CD4-positive, alpha-beta T cell (primary cell): Measurements from ENCODE around the gene MSI1. TPM values are rescaled to one million over a fixed set of nuclear protein-coding genes. Genes with fewer than 3 reads are reported as not detected.
A peak's percentile ranks its signal among the peaks of the same experiment; 100 is the strongest.

Experiments used
- ATAC-seq: fragments of 200-7000 bp; cut with Tn5 transposase; one replicate; pipeline ENCODE4 v1.10.0; 2022; ENCODE audit warnings: mild to moderate bottlenecking; ENCODE audit not compliant: poor library complexity
- CTCF ChIA-PET: fragments of 350-600 bp; sonication (Branson Sonifier 250); formaldehyde crosslinking; loops from one replicate; lab custom pipeline; 2021; ENCODE audit warnings: antibody characterized with exemption, inconsistent platforms; lab: Charles Lee
- POLR2A ChIA-PET: fragments of 350-600 bp; sonication (Branson Sonifier 250); formaldehyde crosslinking; loops from one replicate; lab custom pipeline; 2021; ENCODE audit warnings: antibody characterized with exemption, inconsistent platforms; lab: Charles Lee
- DNase-seq, 14 experiments: peaks; one replicate each; pipeline ENCODE4 v3.0.0-alpha.2; 2013 to 2020; ENCODE audit warnings: mixed read lengths in 2 of 14
- H3K27ac ChIP-seq, 2 donors: one replicate each; pipeline versions ENCODE4 v1.5.1 to v1.7.0; 2013; ENCODE audit warnings: low read length in 2 of 2, low read depth in 1 of 2, mild to moderate bottlenecking in 1 of 2
- H3K27me3 ChIP-seq, 2 experiments: 1 replicate in 1 of 2; 2 replicates in 1 of 2; pipeline versions ENCODE4 v1.6.1 to v1.7.0; 2013; ENCODE audit warnings: low read length in 2 of 2, control low read depth in 1 of 2, mild to moderate bottlenecking in 1 of 2, moderate library complexity in 1 of 2; ENCODE audit not compliant: insufficient read depth in 2 of 2, control insufficient read depth in 1 of 2
- H3K36me3 ChIP-seq: one replicate; pipeline ENCODE4 v1.6.1; 2013; ENCODE audit warnings: low read length, control low read depth; ENCODE audit not compliant: insufficient read depth
- H3K4me1 ChIP-seq: one replicate; pipeline ENCODE4 v1.6.1; 2013; ENCODE audit warnings: low read length, control low read depth; ENCODE audit not compliant: insufficient read depth
- H3K4me3 ChIP-seq: one replicate; pipeline ENCODE4 v1.5.1; 2013; ENCODE audit warnings: mild to moderate bottlenecking, low read length, moderate library complexity
- H3K9me3 ChIP-seq, 2 experiments: 1 replicate in 1 of 2; 2 replicates in 1 of 2; pipeline versions ENCODE4 v1.6.1 to v1.7.0; 2013; ENCODE audit warnings: low read length in 2 of 2, mild to moderate bottlenecking in 2 of 2, control low read depth in 1 of 2, moderate library complexity in 1 of 2; ENCODE audit not compliant: control insufficient read depth in 1 of 2, insufficient read depth in 1 of 2
- H3K27ac Mint-ChIP-seq: one replicate; pipeline ENCODE4 v1.8.0; 2020; ENCODE audit warnings: mixed read lengths
- H3K27me3 Mint-ChIP-seq: one replicate; pipeline ENCODE4 v1.8.0; 2021; ENCODE audit warnings: mixed read lengths
- H3K36me3 Mint-ChIP-seq: one replicate; pipeline ENCODE4 v1.8.0; 2021; ENCODE audit warnings: low read depth, mixed read lengths
- H3K4me1 Mint-ChIP-seq: one replicate; pipeline ENCODE4 v1.8.0; 2021; ENCODE audit warnings: low read depth, mixed read lengths
- H3K4me3 Mint-ChIP-seq: one replicate; pipeline ENCODE4 v1.8.0; 2020; ENCODE audit warnings: mild to moderate bottlenecking, mixed read lengths
- H3K9me3 Mint-ChIP-seq: one replicate; pipeline ENCODE4 v1.8.0; 2020; ENCODE audit warnings: mixed read lengths
- intact Hi-C, 2 experiments: fragments of 100-400 bp; cut with DNase I in 1 of 2; cut with micrococcal nuclease in 1 of 2; formaldehyde crosslinking; loops; one replicate each; pipeline versions ENCODE4 v1.15.1 to v1.9.0; 2023 to 2025; cut with DNase I, micrococcal nuclease
- total RNA-seq, 174 experiments: library from RNA in 2 of 174; stranded (reverse) in 2 of 174; gene quantifications; one replicate each; pipeline ENCODE4 v1.2.3 and lab custom pipeline; 2021 to 2026
- TF ChIP-seq, protein P1 (sequence below): fragments of 200-600 bp; IDR thresholded peaks from one replicate; pipeline ENCODE4 v1.8.0; 2022; ENCODE audit warnings: antibody characterized with exemption, mild to moderate bottlenecking

MSI1 gene
- total RNA-seq, 2 experiments from 2014 or later, result not detected

DNA sequence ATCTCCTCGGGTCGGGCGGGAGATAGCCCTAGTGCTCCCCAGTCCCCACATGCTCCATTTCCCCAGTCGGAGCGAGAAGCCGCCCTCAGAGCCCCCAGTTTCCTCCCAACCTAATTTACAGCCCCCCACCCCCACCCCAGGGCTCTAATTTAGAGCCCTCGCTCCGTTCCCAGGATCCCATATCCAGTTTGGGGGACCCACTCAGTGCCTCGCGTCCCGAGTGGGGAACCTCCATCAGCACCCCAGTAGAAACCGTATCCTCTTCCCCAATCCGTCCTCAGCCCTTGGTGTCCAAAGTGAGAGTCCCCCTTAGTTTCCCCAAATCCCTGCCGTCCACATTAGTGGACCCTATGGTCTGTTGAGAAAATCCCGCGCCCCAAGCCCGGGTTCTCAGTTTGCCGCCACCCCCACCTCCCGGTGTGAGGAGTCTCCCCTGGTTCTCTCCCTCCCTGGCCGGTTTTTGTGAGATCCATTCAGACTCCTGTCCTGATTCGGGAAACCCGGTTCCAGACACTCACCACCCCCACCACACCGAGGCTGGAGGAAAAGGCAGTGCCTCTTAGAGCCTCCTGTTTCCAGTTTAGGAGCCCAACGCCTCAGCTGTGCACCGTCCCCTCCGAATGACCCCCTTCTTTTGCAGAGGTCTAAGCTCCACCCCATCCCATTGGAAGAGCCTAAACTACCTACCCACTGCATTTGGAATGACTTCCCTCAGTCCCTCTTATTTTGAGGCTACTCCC lies 809 bp upstream of the MSI1 start:
- Histone ChIP-seq H3K27ac (no peak overlapping the region), H3K27me3 (peaks cover 51 to 81% of the 10 kb centered on the region in 2 experiments), H3K4me3 (no peak overlapping the region), H3K9me3 (peaks cover 0 to 4% of the 10 kb centered on the region in 2 experiments), H3K36me3 (no peaks in the 10 kb centered on the region), H3K4me1 (peaks cover 18% of the 10 kb centered on the region)
- H3K27ac Mint-ChIP-seq, result no peak overlapping the region
- peak overlapping the region; percentile 71 for H3K4me3 Mint-ChIP-seq
- TF ChIP-seq, protein P1, sequence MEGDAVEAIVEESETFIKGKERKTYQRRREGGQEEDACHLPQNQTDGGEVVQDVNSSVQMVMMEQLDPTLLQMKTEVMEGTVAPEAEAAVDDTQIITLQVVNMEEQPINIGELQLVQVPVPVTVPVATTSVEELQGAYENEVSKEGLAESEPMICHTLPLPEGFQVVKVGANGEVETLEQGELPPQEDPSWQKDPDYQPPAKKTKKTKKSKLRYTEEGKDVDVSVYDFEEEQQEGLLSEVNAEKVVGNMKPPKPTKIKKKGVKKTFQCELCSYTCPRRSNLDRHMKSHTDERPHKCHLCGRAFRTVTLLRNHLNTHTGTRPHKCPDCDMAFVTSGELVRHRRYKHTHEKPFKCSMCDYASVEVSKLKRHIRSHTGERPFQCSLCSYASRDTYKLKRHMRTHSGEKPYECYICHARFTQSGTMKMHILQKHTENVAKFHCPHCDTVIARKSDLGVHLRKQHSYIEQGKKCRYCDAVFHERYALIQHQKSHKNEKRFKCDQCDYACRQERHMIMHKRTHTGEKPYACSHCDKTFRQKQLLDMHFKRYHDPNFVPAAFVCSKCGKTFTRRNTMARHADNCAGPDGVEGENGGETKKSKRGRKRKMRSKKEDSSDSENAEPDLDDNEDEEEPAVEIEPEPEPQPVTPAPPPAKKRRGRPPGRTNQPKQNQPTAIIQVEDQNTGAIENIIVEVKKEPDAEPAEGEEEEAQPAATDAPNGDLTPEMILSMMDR, result no peak
- H3K4me1 Mint-ChIP-seq, result peaks cover 16% of the 10 kb centered on the region
- peaks cover 77% of the 10 kb centered on the region for H3K27me3 Mint-ChIP-seq
- POLR2A ChIA-PET, result no interaction called here
- no peaks in the 10 kb centered on the region for H3K36me3 Mint-ChIP-seq
- CTCF ChIA-PET, result interaction anchor here (0.6 kb wide), 1 partner anchor 233 kb away, joined by 3 read pairs; no protein-coding TSS in a partner anchor
- DNase-seq (no peak), ATAC-seq (no peak)
- intact Hi-C loops, result no loop called here
- no peaks in the 10 kb centered on the region for H3K9me3 Mint-ChIP-seq

DNA sequence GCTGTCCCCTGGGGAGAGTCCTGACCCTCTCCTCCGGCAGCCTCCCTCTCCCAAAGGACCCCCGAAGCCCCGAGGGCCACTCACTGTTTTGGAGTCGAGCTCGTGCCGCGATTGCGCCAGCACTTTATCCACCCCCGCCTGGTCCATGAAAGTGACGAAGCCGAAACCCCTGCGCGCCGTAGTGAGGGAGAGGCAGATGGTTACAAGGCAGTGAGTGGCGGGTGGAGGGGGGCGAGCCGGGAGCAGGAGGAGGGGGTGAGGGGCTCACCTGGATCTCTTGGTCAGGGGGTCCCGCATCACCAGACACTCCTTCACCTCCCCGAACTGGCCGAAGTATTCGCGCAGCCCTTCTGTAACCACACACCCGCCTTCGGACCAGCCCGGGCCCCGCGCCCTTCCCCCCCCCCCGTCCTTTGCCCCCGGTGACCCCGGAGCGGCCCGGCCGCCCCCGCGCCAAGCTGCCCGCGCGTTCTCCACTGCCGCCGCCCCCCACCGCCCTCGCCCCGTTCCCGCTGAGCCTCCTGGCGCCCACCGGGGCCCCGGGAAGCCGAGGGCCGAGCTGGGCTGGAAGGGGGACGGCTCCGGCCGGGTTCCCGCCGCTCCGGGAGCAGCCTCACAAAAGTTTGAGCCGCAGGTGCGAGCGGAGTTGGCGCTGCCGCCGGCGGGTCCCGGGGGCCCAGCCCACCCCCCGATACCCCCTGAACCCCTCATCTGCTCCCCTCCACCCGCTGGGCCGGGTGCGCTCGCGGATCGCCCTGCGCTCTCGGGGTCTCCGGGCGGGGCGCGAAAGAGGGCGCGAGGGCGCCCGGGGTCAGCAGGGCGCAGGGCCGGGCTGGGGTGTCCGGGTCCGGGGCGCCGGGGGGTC lies 808 bp downstream of the MSI1 start:
- H3K27ac Mint-ChIP-seq, result no peak overlapping the region
- Histone ChIP-seq H3K36me3 (no peaks in the 10 kb centered on the region), H3K27ac (no peak overlapping the region), H3K27me3 (peaks cover 44 to 79% of the 10 kb centered on the region in 2 experiments), H3K4me3 (no peak overlapping the region), H3K9me3 (peaks cover 0 to 4% of the 10 kb centered on the region in 2 experiments), H3K4me1 (peaks cover 18% of the 10 kb centered on the region)
- no peaks in the 10 kb centered on the region for H3K9me3 Mint-ChIP-seq
- H3K4me3 Mint-ChIP-seq, result peak overlapping the region; percentile 77
- peaks cover 16% of the 10 kb centered on the region for H3K4me1 Mint-ChIP-seq
- DNase-seq (no peak), ATAC-seq (peak; percentile 33)
- intact Hi-C loops, result no loop called here
- ChIA-PET CTCF (interaction anchor here (1.1 kb wide), 1 partner anchor 10 kb away, joined by 8 read pairs; no protein-coding TSS in a partner anchor), POLR2A (no interaction called here)
- H3K36me3 Mint-ChIP-seq, result no peaks in the 10 kb centered on the region
- TF ChIP-seq, protein P1, result no peak
- peaks cover 82% of the 10 kb centered on the region for H3K27me3 Mint-ChIP-seq

DNA sequence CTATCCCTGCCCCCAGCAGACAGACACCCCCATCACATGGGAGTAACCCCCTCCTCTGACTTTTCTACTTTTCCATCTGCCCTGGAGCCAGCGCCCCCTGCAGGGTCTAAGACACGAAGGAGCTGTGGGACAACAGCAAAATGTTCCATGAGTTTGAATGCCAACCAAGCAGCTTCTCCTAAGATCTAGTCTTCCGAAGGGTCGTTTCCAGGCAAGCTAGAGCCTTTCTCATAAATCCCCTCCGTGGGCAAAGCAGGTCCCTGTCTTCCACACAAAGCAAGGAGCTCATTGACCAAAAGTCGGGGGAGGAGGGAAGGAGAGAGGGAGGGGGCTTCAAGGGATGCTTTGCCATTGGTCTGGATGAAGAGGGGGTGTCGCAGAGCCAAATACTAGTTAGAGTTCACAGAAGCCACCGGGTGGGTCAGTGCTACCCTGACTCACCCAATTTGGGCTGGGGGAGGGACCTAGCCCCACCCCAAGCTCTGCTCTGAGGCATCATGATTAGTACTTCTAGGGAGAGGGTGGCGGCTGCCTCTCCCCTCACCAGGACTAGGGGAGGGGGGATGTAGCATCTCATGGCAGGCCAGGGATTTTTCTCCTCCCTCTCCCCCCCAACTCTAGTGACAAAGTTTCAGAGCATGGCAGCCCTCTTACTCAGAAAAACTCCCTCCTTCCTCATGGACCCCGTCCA lies 1.6 kb downstream of the MSI1 start:
- H3K4me1 ChIP-seq, result peaks cover 18% of the 10 kb centered on the region
- ChIA-PET POLR2A (no interaction called here), CTCF (interaction anchor here (0.7 to 1.1 kb wide), 3 partner anchors 8 to 133 kb away, joined by 3 to 8 read pairs (median 3); no protein-coding TSS in a partner anchor)
- peaks cover 0 to 4% of the 10 kb centered on the region in 2 experiments for H3K9me3 ChIP-seq
- Mint-ChIP-seq H3K36me3 (no peaks in the 10 kb centered on the region), H3K9me3 (no peaks in the 10 kb centered on the region), H3K4me3 (peak overlapping the region; percentile 77), H3K27me3 (peaks cover 84% of the 10 kb centered on the region), H3K4me1 (peaks cover 16% of the 10 kb centered on the region), H3K27ac (no peak overlapping the region)
- intact Hi-C loops, result no loop called here
- no peak overlapping the region for H3K4me3 ChIP-seq
- H3K36me3 ChIP-seq, result no peaks in the 10 kb centered on the region
- ATAC-seq (no peak), DNase-seq (peak in 1 of 14 experiments; percentile 26)
- peaks cover 45 to 82% of the 10 kb centered on the region in 2 experiments for H3K27me3 ChIP-seq
- TF ChIP-seq, protein P1, result no peak
- no peak overlapping the region for H3K27ac ChIP-seq
